HG02938 (cell line): ENCODE results near the gene CTNNA1.

ENCODE experiments used
- ATAC-seq: cut with Tn5 transposase; IDR thresholded peaks from one replicate; pipeline ENCODE4 v1.9.1; 2021; ENCODE audit warnings: mild to moderate bottlenecking, moderate library complexity; ENCODE audit not compliant: unreplicated experiment

Gene CTNNA1

DNA sequence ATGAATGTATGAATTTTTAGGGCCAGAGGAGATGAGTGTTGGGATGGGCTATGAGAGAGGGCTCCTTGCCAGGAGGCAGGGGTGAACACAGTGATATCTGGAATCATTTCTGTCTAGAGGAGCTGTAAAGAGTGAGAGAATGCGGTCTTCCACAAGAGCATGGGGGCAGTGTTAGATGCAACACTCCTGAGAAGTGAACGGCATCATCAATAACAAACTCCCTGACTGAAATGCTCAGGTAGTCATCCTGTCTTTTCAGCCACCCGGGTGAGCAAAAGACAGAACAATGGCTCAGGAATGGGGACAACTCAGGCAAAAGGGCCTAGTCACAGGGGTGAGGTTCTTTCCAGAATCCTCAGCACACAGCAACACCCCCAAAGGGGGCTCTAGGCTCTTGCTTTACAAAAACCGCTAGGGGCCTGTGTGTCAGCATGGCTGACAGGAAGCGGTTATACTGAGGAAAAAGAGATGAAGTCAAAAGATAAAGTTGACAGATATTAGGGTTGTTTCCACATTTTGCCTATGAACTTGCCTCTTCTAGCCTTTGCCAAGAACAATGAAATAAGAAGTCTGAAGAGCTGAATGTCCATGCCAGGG is 226.6 kb downstream of the CTNNA1 start:
- ATAC-seq: no peak

DNA sequence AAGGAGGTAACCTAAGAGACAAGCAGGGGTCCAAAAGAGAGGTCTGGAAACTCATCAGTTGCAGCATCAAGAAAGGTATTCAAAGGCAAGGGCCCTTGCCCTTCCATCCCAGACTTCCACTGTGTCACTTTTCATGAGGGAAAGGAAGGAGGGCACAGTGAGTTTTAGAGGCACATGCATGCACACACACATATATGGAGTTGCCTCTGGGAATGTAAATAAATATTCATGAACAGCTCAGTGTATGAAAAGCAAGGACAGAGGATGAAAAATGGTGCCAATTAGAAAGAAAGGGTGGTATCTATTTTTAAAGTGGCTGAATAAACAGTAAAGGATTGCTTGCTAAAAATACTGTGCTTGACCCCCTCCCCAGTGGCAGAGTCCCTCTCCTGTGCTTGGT is 227.2 kb downstream of the CTNNA1 start:
- no peak for ATAC-seq

DNA sequence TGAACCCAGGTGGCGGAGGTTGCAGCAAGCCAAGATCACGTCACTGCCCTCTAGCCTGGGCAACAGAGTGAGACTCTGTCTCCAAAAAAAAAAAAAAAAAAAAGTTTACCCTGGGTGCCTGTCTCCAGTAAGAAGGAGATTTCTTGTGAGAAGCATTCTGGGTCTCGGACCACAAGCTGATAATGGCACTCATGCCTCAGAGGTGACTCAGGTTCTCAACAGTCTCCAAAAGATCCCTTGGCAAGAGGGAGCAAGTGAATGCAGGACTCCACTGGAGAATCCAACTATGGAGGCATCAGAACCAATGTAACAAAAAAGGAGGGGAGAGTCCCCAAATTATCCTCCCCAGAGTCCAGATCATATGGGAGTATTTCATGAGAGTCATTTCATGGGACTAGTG is 227.9 kb downstream of the CTNNA1 start:
- ATAC-seq: no peak

DNA sequence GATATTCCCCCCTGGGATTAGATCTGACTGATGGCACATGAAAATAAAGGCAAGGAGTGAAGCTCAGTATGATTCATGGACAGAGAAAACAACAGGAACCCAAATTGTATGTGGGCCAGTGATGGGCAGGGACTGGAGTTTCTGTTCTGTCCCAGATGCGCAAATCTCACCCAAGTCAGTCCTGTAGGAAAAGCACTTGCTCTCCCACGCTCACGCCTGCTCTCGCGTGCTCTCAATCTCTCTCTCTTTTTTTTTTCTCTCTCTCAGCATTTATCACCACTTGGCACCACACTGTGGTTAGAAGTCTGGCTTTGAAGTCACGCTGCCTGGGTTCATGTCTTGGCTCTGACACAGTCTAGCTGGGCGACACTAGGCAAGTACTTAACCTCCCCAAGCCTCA is 228.4 kb downstream of the CTNNA1 start:
- ATAC-seq: no peak

DNA sequence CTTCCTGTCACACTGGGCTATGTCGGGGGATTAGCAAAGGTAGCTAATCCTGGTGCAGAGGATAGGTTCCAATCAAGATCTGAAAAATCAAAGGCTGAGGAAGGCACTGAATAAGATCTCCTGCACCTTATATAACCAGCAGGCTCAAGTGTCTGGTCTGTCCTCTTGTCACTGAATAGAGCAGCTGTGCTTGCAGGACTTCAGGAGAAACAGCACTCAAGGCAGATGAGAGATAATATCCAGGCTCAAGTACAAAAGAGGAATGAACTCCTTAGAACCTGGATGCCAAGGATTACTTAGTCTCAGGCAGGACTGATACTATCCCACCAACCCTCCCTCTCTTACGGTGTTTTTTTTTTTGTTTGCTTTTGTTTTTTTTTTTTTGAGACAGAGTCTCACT is 230.8 kb downstream of the CTNNA1 start:
- ATAC-seq: no peak
